IMR-90 (cell line): ENCODE data around the gene KRTAP10-11. TPM values are rescaled to one million over a fixed set of nuclear protein-coding genes. Genes with fewer than 3 reads are reported as not detected.

Source experiments
- ATAC-seq: fragments of 200-7000 bp; cut with Tn5 transposase; 2 replicates; pipeline ENCODE4 v1.9.1; 2020; ENCODE audit warnings: low read depth, mild to moderate bottlenecking, moderate library complexity
- BruUV-seq: library from RNA; stranded (reverse); fragments of 400-500 nt; replicated peaks from 2 replicates; lab custom pipeline; 2021; lab: Mats Ljungman, UMichigan
- CTCF ChIA-PET: fragments of 300-600 bp; formaldehyde crosslinking; extraction: SDS; loops from one replicate; lab custom pipeline; 2021; ENCODE audit warnings: antibody characterized with exemption; lab: Yijun Ruan, JAX
- POLR2A ChIA-PET: fragments of 300-600 bp; sonication (Branson Sonifier 250); formaldehyde crosslinking; loops from one replicate; lab custom pipeline; 2022; ENCODE audit warnings: antibody characterized with exemption; ENCODE audit not compliant: unreplicated experiment; lab: Charles Lee
- DNase-seq: peaks from one replicate; pipeline ENCODE4 v3.0.0; 2013
- H2AFZ ChIP-seq: replicated peaks from 2 replicates; pipeline ENCODE3; 2013; ENCODE audit warnings: low read length, mild to moderate bottlenecking; ENCODE audit not compliant: poor library complexity
- H2AK5ac ChIP-seq: 2 replicates; pipeline ENCODE4 v1.6.1; 2013; ENCODE audit warnings: low read depth, low read length, inconsistent platforms
- H2AK9ac ChIP-seq: replicated peaks from 2 replicates; pipeline ENCODE3; 2013; ENCODE audit warnings: mild to moderate bottlenecking, low read depth, low read length, moderate library complexity; ENCODE audit not compliant: poor library complexity
- H2BK120ac ChIP-seq: 2 replicates; pipeline ENCODE4 v1.6.1; 2013; ENCODE audit warnings: low read depth, low read length, inconsistent platforms
- H2BK15ac ChIP-seq: 3 replicates; pipeline ENCODE4 v1.6.1; 2013; ENCODE audit warnings: low read depth, low read length, inconsistent platforms
- H2BK20ac ChIP-seq: 2 replicates; pipeline ENCODE4 v1.6.1; 2013; ENCODE audit warnings: low read depth, mild to moderate bottlenecking, inconsistent platforms, low read length, moderate library complexity
- H2BK5ac ChIP-seq: 2 replicates; pipeline ENCODE4 v1.6.1; 2013; ENCODE audit warnings: mild to moderate bottlenecking, low read depth, low read length, inconsistent platforms; ENCODE audit not compliant: poor library complexity, severe bottlenecking
- H3K14ac ChIP-seq: replicated peaks from 2 replicates; pipeline ENCODE4 v1.6.1; 2013; ENCODE audit warnings: low read depth, low read length, inconsistent platforms
- H3K18ac ChIP-seq: 2 replicates; pipeline ENCODE4 v1.6.1; 2013; ENCODE audit warnings: low read depth, low read length, control low read depth
- H3K23ac ChIP-seq: 2 replicates; pipeline ENCODE4 v1.6.1; 2013; ENCODE audit warnings: low read depth, low read length, inconsistent platforms
- H3K27ac ChIP-seq: 2 replicates; pipeline ENCODE4 v1.5.1; 2013; ENCODE audit warnings: mild to moderate bottlenecking, control low read depth, low read length; ENCODE audit not compliant: insufficient read depth
- H3K27me3 ChIP-seq: 2 replicates; pipeline ENCODE4 v1.6.1; 2013; ENCODE audit warnings: low read length; ENCODE audit not compliant: control insufficient read depth, insufficient read depth
- H3K36me3 ChIP-seq: 2 replicates; pipeline ENCODE4 v1.6.1; 2013; ENCODE audit warnings: low read length, mixed read lengths; ENCODE audit not compliant: control insufficient read depth, insufficient read depth
- H3K4ac ChIP-seq: 2 replicates; pipeline ENCODE4 v1.6.1; 2013; ENCODE audit warnings: low read depth, low read length, inconsistent platforms
- H3K4me1 ChIP-seq: 2 replicates; pipeline ENCODE4 v1.6.1; 2013; ENCODE audit warnings: low read length, mixed read lengths; ENCODE audit not compliant: control insufficient read depth, insufficient read depth
- H3K4me2 ChIP-seq: 2 replicates; pipeline ENCODE4 v1.6.1; 2013; ENCODE audit warnings: low read depth, mild to moderate bottlenecking, control low read depth, low read length, moderate library complexity
- H3K4me3 ChIP-seq: 2 replicates; pipeline ENCODE4 v1.5.1; 2013; ENCODE audit warnings: low read depth, mild to moderate bottlenecking, control low read depth, low read length, moderate library complexity; ENCODE audit not compliant: insufficient read depth
- H3K56ac ChIP-seq: 2 replicates; pipeline ENCODE4 v1.6.1; 2013; ENCODE audit warnings: low read length, inconsistent platforms; ENCODE audit not compliant: insufficient read depth; ENCODE audit errors: extremely low read depth
- H3K79me1 ChIP-seq, 2 experiments: 2 replicates each; pipeline ENCODE4 v1.6.1; 2013; ENCODE audit warnings: low read length in 2 of 2, inconsistent platforms in 1 of 2, low read depth in 1 of 2
- H3K9ac ChIP-seq: 2 replicates; pipeline ENCODE4 v1.6.1; 2013; ENCODE audit warnings: low read depth, low read length, control low read depth
- H3K9me1 ChIP-seq: 2 replicates; pipeline ENCODE4 v1.6.1; 2013; ENCODE audit warnings: low read length, inconsistent platforms; ENCODE audit not compliant: insufficient read depth
- H3K9me3 ChIP-seq: 2 replicates; pipeline ENCODE4 v1.6.1; 2013; ENCODE audit warnings: low read length; ENCODE audit not compliant: control insufficient read depth, insufficient read depth
- H4K20me1 ChIP-seq: 2 replicates; pipeline ENCODE4 v1.6.1; 2013; ENCODE audit warnings: low read length, inconsistent platforms; ENCODE audit not compliant: insufficient read depth
- H4K5ac ChIP-seq: 2 replicates; pipeline ENCODE4 v1.6.1; 2013; ENCODE audit warnings: mild to moderate bottlenecking, low read depth, low read length, control low read depth
- H4K8ac ChIP-seq, 2 experiments: 2 replicates each; pipeline ENCODE4 v1.6.1; 2013; ENCODE audit warnings: low read depth in 2 of 2, low read length in 2 of 2, control low read depth in 1 of 2, inconsistent platforms in 1 of 2
- H4K91ac ChIP-seq: 2 replicates; pipeline ENCODE4 v1.6.1; 2013; ENCODE audit warnings: low read depth, low read length, inconsistent platforms; ENCODE audit not compliant: insufficient read depth
- BHLHE40 ChIP-seq: fragments of 150-350 bp; IDR thresholded peaks from 2 replicates; pipeline ENCODE4 v1.6.1; 2016; ENCODE audit warnings: mild to moderate bottlenecking, low read depth, low read length
- CHD1 ChIP-seq: IDR thresholded peaks from 2 replicates; pipeline ENCODE4 v1.6.1; 2012; ENCODE audit warnings: low read depth, low read length, improper control_type of control experiment
- CTCF ChIP-seq: conservative IDR thresholded peaks from 2 replicates; pipeline ENCODE4 v1.5.1; 2012; ENCODE audit warnings: mild to moderate bottlenecking, low read depth, low read length, improper control_type of control experiment
- FOS ChIP-seq: fragments of 150-350 bp; IDR thresholded peaks from 2 replicates; pipeline ENCODE4 v1.6.1; 2016; ENCODE audit warnings: low read depth, low read length
- MAZ ChIP-seq: IDR thresholded peaks from 2 replicates; pipeline ENCODE4 v1.6.1; 2012; ENCODE audit warnings: low read depth, mild to moderate bottlenecking, low read length, improper control_type of control experiment, moderate library complexity, borderline replicate concordance
- RAD21 ChIP-seq: IDR thresholded peaks from 2 replicates; pipeline ENCODE4 v1.6.1; 2012; ENCODE audit warnings: low read length, improper control_type of control experiment
- RCOR1 ChIP-seq: IDR thresholded peaks from 2 replicates; pipeline ENCODE4 v1.6.1; 2012; ENCODE audit warnings: mild to moderate bottlenecking, low read length, improper control_type of control experiment; ENCODE audit not compliant: insufficient replicate concordance
- WGBS, 2 experiments: methylation state at CpG; one replicate each; pipeline versions ENCODE4 v1.1.5 to v1.1.7; 2013; ENCODE audit warnings: missing lambda C conversion rate in 2 of 2; ENCODE audit not compliant: insufficient read length in 1 of 2; ENCODE audit errors: extremely low coverage in 2 of 2; 5-methylcytosine and 5-hydroxymethylcytosine counted together
- dilution Hi-C: fragments of 300-500 bp; cut with HindIII; formaldehyde crosslinking; loops from one replicate; pipeline ENCODE4 v1.14.3; 2018; ENCODE audit warnings: low sequenced_read_pairs; ENCODE audit not compliant: unreplicated experiment
- in situ Hi-C: fragments of 300-500 bp; cut with MboI; formaldehyde crosslinking; loops from 3 replicates; pipeline ENCODE4 v1.14.3; 2019; ENCODE audit warnings: low sequenced_read_pairs, inconsistent platforms, mixed read lengths
- intact Hi-C: fragments of 100-400 bp; cut with micrococcal nuclease; formaldehyde crosslinking; loops from 2 replicates; pipeline ENCODE4 v1.10.0; 2022
- polyA plus RNA-seq, 3 experiments: library from polyadenylated mRNA; depleted of rRNA; stranded (reverse); fragments of >200 nt; gene quantifications; 2 replicates each; pipeline ENCODE4 v1.2.3, GENCODE V29; 2012; ENCODE audit warnings: low replicate concordance in 1 of 3
- total RNA-seq: library from RNA; depleted of rRNA; stranded (reverse); fragments of >200 nt; gene quantifications from 2 replicates; pipeline ENCODE4 v1.2.3, GENCODE V29; 2012

KRTAP10-11 gene
- total and polyA plus RNA-seq, 2 of the 4 experiments (the other 2 are of a cell fraction) = not detected

GRCh38 chr21:44625756-44626155 is 20.5 kb upstream of the KRTAP10-11 start:
- Histone ChIP-seq H4K5ac (no peak overlapping the region), H3K36me3 (no peaks in the 10 kb centered on the region), H4K91ac (no peak overlapping the region), H2AK5ac (no peak overlapping the region), H3K27ac (no peak overlapping the region), H2BK15ac (no peak overlapping the region), H4K8ac (no peak overlapping the region), H3K79me1 (no peaks in the 10 kb centered on the region), H3K18ac (no peak overlapping the region), H2AK9ac (no peak overlapping the region), H3K9ac (no peak overlapping the region), H2BK5ac (no peak overlapping the region), H3K4me3 (no peak overlapping the region), H3K27me3 (peaks cover 2% of the 10 kb centered on the region; the same call in 1 of the 2 replicates), H3K9me3 (0 out of 2 replicates have a peak, but pooled peaks cover 1% of the 10 kb centered on the region), H4K20me1 (no peaks in the 10 kb centered on the region), H3K14ac (no peak overlapping the region), H3K4me1 (no peaks in the 10 kb centered on the region), H3K4ac (no peak overlapping the region), H3K56ac (no peak overlapping the region), H3K9me1 (no peaks in the 10 kb centered on the region), H3K23ac (no peak overlapping the region), H2AFZ (no peak overlapping the region), H2BK20ac (no peak overlapping the region), H2BK120ac (no peak overlapping the region), H3K4me2 (no peak overlapping the region)
- no peak for DNase-seq
- no peak for TF ChIP-seq CHD1
- TF ChIP-seq CTCF = no peak
- no peak for TF ChIP-seq RCOR1
- no peak for TF ChIP-seq FOS
- no peak for TF ChIP-seq MAZ
- no peak for TF ChIP-seq RAD21
- no peak for TF ChIP-seq BHLHE40
- dilution Hi-C loops = no loop called here
- intact Hi-C loops = no loop called here
- CTCF ChIA-PET = no interaction called here
- WGBS, 2 experiments = 40% methylated on average over 1 of the region's 7 CpGs; no CpG with 5 or more reads in 1 of the 2 experiments
- no peak for ATAC-seq
- BruUV-seq = no TSS peak
- POLR2A ChIA-PET = no interaction called here
- in situ Hi-C loops = no loop called here
